Keratinocyte (primary cell): ENCODE data around the gene NLRP1.

Experiments used
- EZH2 ChIP-seq: IDR thresholded peaks from one replicate; pipeline ENCODE4 v1.6.1; 2012; ENCODE audit warnings: inconsistent platforms, mild to moderate bottlenecking, low read length, moderate library complexity
- TF ChIP-seq, protein P1 (sequence below), 3 experiments: IDR thresholded peaks in 1 of 3; conservative IDR thresholded peaks in 1 of 3; optimal IDR thresholded peaks in 1 of 3; 2 replicates in 2 of 3; 3 replicates in 1 of 3; pipeline versions ENCODE3 to v1.5.1; 2011; ENCODE audit warnings: low read length in 3 of 3, mild to moderate bottlenecking in 3 of 3, moderate library complexity in 2 of 3, control low read depth in 1 of 3, inconsistent platforms in 1 of 3; ENCODE audit not compliant: insufficient read depth in 2 of 3; ENCODE audit errors: extremely low read depth in 1 of 3

DNA sequence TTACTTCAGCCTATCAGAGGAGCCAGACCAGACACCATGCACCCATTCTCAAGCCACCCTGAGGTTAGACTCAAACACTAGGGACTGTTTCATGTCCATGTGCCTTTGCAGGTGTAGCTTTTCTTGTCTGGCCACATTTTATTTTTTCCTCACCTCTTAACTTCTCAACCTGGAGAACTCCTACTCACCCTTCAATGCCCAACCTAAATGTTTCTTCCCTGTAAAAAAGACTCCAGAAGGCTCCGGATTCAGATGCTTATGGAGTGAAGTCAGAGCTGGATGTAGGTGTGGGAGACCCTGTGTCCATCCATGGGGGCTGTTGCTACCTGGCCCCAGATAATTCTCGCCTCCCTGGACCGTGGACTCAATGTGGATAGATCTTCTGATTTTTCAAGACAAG is 44.0 kb upstream of the NLRP1 start:
- TF ChIP-seq, protein P1, sequence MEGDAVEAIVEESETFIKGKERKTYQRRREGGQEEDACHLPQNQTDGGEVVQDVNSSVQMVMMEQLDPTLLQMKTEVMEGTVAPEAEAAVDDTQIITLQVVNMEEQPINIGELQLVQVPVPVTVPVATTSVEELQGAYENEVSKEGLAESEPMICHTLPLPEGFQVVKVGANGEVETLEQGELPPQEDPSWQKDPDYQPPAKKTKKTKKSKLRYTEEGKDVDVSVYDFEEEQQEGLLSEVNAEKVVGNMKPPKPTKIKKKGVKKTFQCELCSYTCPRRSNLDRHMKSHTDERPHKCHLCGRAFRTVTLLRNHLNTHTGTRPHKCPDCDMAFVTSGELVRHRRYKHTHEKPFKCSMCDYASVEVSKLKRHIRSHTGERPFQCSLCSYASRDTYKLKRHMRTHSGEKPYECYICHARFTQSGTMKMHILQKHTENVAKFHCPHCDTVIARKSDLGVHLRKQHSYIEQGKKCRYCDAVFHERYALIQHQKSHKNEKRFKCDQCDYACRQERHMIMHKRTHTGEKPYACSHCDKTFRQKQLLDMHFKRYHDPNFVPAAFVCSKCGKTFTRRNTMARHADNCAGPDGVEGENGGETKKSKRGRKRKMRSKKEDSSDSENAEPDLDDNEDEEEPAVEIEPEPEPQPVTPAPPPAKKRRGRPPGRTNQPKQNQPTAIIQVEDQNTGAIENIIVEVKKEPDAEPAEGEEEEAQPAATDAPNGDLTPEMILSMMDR (optimal IDR thresholded peaks at IDR 0.05 in 1 of 3, IDR thresholded peaks at IDR 0.05 in 1 of 3, conservative IDR thresholded peaks at IDR 0.05 in 1 of 3; ENCODE audit: extremely low read depth in 1 of 3, insufficient read depth in 2 of 3, low read length in 3 of 3), result no peak
- TF ChIP-seq EZH2, result no peak
